ENCODE results near the gene BMP10. TPM values are rescaled to one million over a fixed set of nuclear protein-coding genes. Genes with fewer than 3 reads are reported as not detected.

The BMP10 gene
- total and polyA plus RNA-seq, 10 of the 15 experiments (the other 5 are each of a cell fraction or from before 2014, with no cell fraction given): 0.04 TPM; not detected in 9

DNA sequence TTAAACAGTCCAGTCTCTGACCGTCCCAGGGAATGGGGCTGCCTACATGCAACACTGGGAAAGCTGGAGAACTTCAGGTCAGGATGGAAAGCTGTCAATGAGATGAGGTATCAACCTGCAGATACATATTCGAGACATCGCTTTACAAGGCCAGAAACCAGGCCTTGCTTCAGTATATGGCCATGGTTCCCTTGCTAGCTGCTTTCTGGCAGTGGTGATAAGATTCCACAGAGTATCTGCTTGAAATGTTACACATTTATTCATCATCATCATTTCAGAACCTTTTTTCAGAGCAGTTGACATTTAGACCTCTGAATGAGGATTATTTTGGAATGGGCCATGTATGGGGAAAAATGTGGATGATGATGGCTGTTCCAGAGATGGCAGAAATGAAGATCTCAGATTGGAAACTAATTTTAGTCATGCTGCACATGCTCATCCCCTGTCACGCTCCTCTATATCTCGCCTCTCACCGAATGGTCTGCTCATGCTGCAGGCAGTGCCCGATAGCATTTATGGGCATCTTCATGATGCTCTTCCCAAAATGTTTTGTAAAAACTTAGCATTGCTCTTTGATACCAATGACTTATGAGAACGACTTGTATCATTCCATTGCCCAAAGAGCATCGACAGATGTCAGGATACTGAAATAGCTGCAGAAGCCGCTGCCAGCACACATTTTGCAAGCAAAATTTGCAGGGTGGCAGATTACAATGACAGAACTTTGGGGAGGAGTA lies 14.0 kb upstream of the BMP10 start (continued):
- TF ChIP-seq, protein P1, sequence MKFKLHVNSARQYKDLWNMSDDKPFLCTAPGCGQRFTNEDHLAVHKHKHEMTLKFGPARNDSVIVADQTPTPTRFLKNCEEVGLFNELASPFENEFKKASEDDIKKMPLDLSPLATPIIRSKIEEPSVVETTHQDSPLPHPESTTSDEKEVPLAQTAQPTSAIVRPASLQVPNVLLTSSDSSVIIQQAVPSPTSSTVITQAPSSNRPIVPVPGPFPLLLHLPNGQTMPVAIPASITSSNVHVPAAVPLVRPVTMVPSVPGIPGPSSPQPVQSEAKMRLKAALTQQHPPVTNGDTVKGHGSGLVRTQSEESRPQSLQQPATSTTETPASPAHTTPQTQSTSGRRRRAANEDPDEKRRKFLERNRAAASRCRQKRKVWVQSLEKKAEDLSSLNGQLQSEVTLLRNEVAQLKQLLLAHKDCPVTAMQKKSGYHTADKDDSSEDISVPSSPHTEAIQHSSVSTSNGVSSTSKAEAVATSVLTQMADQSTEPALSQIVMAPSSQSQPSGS (IDR thresholded peaks at IDR 0.05; ENCODE audit: low read length): no peak

DNA sequence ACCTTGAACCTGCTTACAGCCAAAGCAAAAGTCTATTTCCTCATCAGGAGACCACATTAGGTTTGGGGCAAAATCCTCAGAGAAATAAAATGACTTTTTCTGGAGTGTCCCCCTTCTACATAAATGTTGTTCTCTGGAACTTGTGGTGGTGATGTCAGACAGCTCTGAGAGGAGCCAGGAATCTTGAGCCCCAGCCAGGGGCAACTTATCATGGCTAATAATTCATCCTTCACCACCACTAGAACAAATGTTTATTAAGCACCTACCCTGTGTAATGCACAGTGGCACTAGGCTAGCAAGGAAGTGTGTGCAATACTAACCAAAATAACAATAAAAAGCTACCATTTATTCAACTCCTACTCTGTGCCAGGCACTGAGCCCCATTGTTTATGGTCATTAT lies 9.0 kb upstream of the BMP10 start:
- Histone ChIP-seq H3K4me3 (no peak overlapping the region), H3K4me1 (ENCODE audit: control insufficient read depth, insufficient read depth, low read length) (no peaks in the 10 kb centered on the region), H3K27ac (ENCODE audit: control insufficient read depth, insufficient read depth) (no peak overlapping the region), H3K36me3 (ENCODE audit: control insufficient read depth in 2 of 2, insufficient read depth in 2 of 2, low read length in 1 of 2) (no peaks in the 10 kb centered on the region), H3K79me2 (ENCODE audit: control insufficient read depth, insufficient read depth, low read length) (no peaks in the 10 kb centered on the region), H3K9ac (ENCODE audit: control insufficient read depth, insufficient read depth, low read length) (no peak overlapping the region), H4K20me1 (ENCODE audit: control insufficient read depth, insufficient read depth) (no peaks in the 10 kb centered on the region), H3K27me3 (replicated peaks in 1 of 2; ENCODE audit: control insufficient read depth in 2 of 2, insufficient read depth in 2 of 2, low read length in 1 of 2) (peaks cover 2 to 15% of the 10 kb centered on the region in 2 experiments; a peak in 3 of 4 replicates), H2AFZ (ENCODE audit: control insufficient read depth, low read depth, low read length) (no peak overlapping the region), H3K4me2 (ENCODE audit: control insufficient read depth, insufficient read depth) (no peak overlapping the region), H3K9me3 (replicated peaks; ENCODE audit: control insufficient read depth, insufficient read depth, low read length) (no peaks in the 10 kb centered on the region)
- ChIA-PET POLR2A (no interaction called here), SMC1A (ENCODE audit: uncharacterized antibody, unreplicated experiment) (interaction anchor here (0.6 to 1.6 kb wide), 3 partner anchors 21 to 32 kb away, joined by 3 to 4 read pairs (median 3); no protein-coding TSS in a partner anchor), CTCF (no interaction called here), RAD21 (ENCODE audit: unreplicated experiment) (interaction anchor here (1.6 kb wide), 1 partner anchor 10 kb away, joined by 3 read pairs; no protein-coding TSS in a partner anchor)
- in situ Hi-C loops (cut with MboI): no loop called here
- intact Hi-C loops (cut with micrococcal nuclease; ENCODE audit: unreplicated experiment): no loop called here
- FAIRE-seq (no peak), ATAC-seq (no peak), DNase-seq (ENCODE audit: low read depth, low spot score) (no peak)
- BruUV-seq (replicated peaks): no TSS peak
- TF ChIP-seq SUPT20H (IDR thresholded peaks at IDR 0.05; ENCODE audit: borderline replicate concordance, control insufficient read depth, low read depth, low read length) (no peak), HDAC2 (IDR thresholded peaks at IDR 0.05) (no peak), SP1 (IDR thresholded peaks at IDR 0.05; ENCODE audit: low read depth, low read length) (no peak)

Measured in GM12878 (cell line).